NOMO-1 treated with DMSO at 0.1 percent for 48 hours (cell line): Measurements from ENCODE around the gene CCDC39.
"Not testable (repeated sequence)": the region's sequence is repeated elsewhere in the genome, so short reads cannot be mapped to it uniquely, and the experiment has no call there.

ENCODE experiments used
- DNase-seq: peaks from one replicate; lab custom pipeline; 2025; ENCODE audit not compliant: unreplicated experiment; lab: John Stamatoyannopoulos, UW

The CCDC39 gene

DNA sequence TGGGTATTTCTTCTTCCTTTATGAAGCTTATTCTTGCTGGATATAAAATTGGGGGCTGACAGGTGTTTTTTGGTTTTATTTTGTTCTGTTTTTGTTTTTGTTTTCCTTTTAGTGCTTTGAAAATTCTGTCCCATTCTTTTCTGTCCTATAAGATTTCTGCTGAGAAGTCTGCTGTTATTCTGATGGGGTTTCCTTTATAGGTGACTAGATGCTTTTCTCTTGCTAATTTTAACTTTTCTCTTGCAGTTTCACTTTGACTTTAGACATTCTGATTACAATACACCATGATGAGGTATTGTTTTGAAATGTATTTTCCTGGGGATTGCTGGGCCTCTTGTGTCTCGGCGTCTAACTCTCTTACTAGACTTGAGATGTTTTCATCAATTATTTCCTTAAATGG is 54.6 kb downstream of the CCDC39 start:
- no peak for DNase-seq

DNA sequence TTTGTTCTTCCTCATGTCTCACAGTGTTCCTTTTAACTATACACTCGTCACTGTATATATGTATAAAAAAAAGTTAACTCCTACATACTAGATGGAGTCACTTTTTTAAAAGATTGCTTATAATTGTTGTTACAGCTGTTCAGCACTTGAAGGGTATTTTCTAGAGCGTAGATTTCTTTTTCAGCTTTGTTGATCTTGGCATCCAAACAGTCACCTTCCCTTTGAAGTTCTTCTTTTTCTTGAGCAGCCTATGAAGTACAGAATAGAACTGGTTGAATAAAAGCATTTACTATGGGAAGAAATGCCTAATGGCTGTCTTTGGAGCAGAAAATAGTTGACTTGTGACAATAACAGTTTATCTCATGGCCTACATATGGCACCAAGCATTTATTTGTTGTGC is 59.6 kb downstream of the CCDC39 start:
- no peak for DNase-seq

DNA sequence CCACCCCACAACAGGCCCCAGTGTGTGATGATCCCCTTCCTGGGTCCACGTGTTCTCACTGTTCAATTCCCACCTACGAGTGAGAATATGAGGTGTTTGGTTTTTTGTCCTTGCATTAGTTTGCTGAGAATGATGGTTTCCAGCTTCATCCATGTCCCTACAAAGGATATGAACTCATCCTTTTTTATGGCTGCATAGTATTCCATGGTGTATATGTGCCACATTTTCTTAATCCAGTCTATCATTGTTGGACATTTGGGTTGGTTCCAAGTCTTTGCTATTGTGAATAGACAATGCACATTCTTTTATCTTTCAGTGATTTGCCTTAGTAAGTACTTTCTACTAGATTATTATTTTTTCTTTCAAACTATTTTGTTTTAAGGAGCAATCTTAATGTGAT is 60.7 kb downstream of the CCDC39 start:
- not testable (repeated sequence) for DNase-seq

DNA sequence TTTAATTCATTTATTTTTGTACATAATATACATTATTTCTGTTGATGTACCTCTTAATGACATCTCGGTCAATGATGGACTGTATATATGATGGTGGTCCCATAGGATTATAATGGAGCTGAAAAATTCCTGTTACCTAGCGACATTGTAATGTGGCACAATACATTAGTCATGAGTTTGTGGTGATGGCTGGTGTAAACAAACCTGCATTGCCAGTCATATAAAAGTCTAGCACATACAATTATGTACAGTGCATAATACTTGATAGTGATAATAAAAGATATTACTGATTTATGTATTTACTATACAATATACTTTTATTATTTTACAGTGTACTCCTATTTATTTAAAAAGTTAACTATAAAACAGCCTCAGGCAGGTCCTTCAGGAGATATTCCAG is 62.2 kb downstream of the CCDC39 start:
- DNase-seq = no peak

DNA sequence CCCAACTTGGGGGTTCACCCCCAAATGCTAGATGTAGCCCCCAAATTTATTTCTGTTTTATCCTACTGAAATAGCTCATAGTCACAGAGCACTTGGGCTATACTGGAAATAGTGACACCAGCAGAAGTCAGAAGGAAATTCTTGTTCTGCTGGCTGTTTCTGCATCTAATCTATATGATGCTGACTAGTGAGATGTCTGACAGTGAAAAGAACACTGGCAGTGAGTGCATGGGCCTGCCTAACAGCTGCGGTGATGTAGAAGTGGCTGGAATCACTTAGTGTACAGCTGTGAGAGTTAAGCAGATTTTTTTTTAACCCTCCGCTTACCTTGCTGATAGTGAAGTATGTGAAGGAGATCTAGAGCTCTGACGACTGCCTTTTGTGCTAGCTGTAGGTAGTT is 63.3 kb downstream of the CCDC39 start:
- no peak for DNase-seq

DNA sequence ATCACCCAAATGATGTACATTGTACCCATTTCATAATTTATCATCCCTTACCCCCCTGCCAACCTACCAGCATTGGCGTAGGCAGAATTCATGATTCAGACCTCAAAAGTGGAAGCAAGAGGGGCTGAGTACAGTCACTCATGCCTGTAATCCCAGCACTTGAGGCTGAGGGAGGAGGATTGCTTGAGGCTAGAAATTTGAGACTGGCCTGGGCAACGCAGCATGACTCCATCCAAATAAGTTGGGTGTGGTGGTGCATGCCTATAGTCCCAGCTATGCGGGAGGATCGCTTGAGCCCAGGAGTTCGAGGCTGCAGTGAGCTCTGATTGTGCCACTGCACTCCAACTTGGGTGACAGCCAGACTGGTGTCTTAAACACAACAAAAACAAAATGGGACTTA is 66.9 kb downstream of the CCDC39 start:
- DNase-seq = no peak

DNA sequence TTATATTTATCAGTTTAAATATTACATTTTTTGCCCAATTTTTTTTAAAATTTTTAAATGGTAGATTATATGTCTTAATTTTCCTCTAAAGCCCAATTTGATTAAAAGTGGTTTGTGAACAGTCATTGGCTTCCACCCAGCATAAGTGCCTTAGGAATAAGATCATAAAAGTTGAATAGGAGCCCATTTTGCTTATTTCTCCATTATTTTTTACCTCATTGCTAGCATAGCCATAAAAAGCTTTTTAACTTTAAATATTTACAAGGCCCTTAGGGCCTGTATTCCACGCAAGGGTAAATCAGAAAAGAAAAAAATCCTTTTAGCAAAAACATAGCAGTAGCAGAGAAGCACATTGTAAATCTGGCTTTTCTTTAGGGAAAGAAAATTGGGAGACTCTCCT is 68.3 kb downstream of the CCDC39 start:
- DNase-seq = no peak

DNA sequence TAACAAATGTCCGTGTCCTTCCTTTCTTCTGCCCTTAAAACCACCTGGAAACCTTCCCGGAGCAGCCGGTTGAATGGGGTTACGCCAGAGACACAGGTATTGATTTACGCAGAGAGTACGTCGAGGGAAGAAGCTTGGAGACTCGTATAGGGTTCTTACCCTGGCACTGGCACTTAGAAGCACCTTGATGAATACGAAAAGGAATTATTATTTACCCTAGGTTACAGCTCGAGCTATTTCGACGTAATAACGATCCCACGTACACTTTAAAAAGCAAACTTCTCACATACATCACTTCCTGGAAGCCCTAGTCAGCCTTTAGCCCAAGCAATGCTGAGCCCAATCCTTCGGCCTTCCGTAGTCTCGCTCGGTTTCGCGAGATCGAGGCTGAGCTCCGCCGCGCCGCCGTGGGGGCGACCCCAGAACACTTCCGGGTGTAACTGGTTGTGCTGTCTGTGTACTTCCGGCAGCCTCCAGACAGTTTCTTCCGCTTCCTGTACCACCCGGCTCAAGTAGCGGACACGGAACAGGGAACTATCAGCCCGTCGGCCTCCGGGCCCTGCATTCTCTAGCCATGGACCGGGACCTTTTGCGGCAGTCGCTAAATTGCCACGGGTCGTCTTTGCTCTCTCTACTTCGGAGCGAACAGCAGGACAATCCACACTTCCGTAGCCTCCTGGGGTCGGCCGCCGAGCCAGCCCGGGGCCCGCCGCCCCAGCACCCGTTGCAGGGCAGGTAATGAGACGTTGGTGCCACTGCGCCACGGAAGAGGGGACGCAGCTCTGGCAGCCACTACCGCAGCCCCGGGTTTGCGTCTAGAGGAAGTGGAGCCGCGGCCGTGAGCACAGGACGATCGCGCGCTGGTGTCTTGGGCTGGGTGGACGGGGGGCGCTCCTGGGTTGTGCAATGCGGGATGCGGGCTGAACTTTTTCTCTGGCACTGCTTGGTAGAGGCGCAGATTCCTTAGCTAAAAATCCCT is 77.3 kb downstream of the CCDC39 start, which contains the start of gene TTC14:
Gene TTC14 (plus strand): TSS at position 476 of the 979 bp plus-strand sequence. CDS start 99 bp downstream, at position 575.
- DNase-seq = peak; percentile 99

DNA sequence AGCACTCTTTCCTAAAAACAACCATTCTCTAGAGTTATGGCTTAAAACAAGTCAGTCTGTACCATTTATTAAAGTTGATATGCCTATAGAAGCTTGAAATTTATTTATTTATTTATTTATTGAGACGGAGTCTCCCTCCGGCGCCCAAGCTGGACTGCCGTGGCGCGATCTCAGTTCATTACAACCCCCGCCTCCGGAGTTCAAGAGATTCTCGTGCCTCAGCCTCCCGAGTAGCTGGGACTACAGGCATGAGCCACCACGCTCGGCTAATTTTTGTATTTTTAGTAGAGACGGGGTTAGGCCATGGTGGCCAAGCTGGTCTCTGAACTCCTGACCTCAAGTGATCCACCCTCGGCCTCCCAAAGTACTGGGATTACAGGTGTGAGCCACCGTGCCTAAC is 78.8 kb downstream of the CCDC39 start:
- DNase-seq = no peak

DNA sequence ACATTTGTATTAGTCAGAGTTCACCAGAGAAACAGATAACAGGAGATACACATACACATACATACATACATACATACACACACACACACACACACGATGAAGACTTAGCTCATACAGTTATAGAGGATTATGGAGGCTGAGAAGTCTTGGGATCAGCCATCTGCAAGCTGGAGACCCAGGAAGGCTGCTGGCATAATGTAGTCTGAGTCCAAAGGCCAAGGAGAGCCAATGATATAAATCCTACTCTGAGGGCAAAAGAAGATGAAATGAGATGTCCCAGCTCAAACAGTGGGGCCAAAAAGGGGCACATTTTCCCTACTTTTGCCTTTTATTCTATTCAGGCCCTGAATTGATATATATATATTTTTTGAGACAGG is 83.7 kb downstream of the CCDC39 start:
- no peak for DNase-seq

DNA sequence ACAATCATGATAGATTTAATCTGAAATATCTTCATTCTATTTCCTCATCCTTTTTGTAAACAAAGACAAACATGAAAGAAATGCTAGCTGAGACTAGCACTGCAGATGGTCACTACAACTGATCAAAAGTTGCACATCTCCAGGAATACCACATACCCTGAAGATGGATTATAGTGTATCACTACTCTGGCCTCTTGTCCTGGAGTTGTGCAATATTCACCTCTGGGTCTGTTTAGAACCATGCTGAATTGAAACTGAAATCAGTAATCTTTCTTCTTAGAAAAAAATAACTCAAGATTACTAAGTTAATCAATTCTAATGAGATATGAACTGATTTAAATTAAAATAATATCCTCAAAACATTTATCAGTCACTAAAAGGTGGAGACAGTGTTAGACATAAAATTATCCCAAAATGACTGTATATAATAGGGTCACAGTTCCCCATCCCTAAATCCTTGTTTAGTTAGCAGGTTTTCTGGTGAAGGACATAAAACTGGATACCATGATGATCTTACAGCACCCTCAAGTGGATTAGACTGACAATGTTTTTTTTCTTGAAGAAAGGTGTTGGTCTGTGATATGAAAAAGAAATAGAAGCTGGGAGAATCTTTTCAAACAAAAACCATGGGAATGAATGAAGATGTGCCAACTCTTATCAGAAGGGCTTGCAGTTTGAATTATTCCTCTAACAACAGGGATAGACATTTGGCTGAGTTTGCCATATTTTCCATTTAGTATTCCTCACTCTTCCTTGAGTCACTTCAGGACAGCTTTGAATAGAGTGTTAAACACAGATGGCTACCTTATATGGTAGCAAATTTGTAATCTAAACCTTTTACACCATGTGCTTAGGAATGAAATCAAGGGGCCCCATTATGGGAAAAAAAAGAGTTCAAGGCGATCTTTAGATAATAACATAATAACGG is 84.4 kb downstream of the CCDC39 start:
- DNase-seq = peak; percentile 62

DNA sequence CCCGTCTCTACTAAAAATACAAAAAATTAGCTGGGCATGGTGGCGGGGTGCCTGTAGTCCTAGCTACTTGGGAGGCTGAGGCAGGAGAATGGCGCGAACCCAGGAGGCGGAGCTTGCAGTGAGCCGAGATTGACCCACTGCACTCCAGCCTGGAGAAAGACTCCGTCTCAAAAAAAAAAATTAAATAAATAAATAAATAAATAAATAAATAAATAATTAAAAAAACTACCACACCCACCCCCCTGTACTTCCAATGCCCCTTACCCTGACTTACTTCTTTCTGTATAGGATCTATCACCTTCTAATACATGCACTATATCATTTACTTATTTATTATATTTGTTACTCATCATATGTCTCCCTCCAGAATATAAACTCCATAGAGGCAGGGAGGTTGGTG is 85.7 kb downstream of the CCDC39 start:
- DNase-seq = not testable (repeated sequence)

DNA sequence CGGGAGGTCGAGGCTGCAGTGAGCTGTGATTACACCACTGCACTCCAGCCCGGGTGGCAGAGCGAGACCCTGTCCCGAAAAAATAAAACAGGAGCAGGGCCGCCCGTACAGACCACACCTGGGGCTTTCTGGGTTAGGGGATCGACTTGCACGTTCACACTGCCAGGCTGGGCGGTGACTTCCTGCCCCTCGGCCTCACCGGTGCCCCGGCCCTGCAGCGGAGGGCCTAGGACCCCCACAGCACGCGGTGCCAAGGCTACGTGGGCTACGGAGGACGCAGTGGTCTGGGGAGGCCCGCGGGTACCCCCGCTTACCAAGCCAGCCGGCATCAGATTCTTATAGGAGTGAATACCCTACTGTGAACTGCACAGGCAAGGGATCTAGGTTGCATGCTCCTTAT is 88.9 kb downstream of the CCDC39 start:
- no peak for DNase-seq

DNA sequence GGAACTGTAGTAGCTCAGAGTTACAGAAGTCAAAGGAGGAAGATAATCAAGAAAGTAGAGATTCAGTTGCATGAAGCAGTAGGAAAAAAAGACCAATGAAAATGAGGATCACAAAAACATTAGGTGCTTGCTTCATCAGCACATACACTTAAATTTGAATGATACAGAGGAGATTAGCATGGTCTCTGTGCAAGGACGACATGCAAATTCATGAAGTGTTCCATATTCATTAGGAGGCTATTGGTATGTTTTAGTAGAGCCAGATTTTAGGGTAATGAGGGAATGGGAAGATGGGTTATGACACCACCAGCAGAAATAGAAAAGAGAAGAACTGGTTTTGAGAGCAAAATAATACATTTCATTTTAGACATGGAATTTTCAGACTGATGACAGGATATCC is 98.4 kb downstream of the CCDC39 start:
- DNase-seq = no peak

DNA sequence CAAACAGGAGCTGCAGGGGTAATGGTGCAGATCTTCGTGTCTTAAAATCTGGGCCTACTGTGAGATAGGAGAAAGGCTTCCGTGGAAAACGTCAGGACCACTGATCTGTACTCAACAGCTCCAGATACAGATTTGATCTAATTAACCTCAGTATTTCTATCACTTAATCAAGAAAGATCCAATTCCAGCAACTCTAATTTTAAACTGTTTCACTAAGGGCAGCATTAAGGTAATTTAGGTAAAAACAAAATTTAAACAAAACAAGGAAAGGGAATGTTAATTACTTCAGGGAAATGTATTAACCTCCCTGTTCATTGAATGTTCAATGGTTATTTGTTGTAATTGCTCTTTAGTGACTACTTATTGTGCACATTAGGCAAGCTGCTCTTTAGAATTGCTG is 103.7 kb downstream of the CCDC39 start:
- DNase-seq = no peak

DNA sequence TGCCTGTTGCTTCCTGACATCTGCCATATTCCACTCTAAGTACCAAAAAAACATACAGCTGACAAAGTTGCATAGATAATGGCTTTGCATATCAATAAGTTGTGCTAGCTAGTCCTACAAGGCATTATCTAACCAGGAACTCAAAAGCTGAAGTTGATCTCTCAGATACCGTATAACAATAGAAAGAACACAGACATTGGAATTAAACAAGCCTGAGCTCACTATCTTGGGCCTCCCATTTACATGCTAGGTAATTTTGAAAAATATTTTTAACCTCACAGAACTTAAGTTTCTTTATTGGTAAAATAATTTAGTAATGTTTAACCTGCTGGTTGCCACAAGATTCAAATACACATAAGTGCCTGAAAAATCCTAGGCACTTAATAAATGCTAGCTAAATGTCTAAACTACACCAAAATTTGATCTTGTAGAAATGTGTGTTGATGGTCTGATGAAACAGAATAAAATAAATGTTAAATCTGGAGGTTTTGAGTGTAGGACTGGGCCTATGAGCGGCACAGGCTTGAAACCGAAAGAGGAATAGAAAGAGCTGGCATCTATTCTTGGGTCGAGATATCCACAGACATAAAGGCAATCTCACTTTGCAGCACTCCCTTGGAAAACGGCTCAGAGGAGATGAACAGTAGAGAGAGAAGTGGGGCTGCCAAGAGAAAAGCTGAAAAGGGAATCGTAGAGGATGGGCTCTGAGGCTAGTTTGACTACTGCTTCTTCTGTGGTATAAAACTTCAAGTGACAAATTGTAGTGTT is 107.3 kb downstream of the CCDC39 start:
- DNase-seq = peak; percentile 87

DNA sequence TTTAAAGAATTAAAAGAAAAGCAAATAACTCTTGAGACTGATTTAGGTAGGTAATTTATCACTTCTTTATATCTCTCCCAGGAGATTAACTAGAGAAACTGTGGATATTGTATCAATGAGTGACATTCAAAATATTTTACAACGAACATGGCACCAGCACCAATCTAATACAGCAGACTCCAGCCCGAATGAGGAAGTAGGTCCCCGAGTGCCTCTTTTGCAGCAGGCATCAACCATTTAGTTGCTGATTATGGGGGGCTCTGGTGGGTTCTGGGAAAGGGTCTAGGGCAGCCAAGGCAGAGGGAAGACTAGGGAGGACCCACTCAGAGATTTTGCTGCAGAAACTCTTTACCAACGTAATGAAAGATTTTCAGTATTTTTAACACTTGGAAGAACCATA is 109.1 kb downstream of the CCDC39 start:
- DNase-seq = peak; percentile 61

DNA sequence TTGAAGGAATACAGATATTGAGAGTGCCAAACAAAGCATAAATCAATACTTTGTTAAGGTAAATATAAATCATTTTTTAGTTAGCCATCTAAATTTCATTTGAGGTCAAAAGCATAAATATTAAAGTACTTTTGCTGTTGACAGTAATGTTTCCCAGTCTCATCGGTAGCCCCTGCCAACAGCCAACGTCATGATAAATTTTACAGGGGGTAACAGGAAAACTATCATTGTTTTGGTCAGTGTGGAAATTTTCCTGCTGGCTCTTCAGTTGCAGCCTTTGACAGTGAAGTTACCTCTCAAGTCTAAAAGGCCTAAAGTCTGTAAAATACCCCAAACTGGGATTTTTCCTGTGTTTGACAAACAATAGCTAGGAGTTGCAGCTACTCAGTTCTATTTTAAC is 114.6 kb downstream of the CCDC39 start:
- DNase-seq = no peak
